ACHN (cell line): Measurements from ENCODE around the gene SH3RF1.
"Not testable (repeated sequence)": the region's sequence is repeated elsewhere in the genome, so short reads cannot be mapped to it uniquely, and the experiment has no call there.

Experiments used
- DNase-seq: peaks from one replicate; pipeline ENCODE4 v3.0.0-alpha.2; 2015
- in situ Hi-C: cut with HindIII; loops from 2 replicates; pipeline ENCODE4 v1.10.0; 2017; ENCODE audit warnings: low sequenced_read_pairs, low pct_ligation_motif_present, low pct_unique_long_range_greater_than_20kb

Gene SH3RF1

DNA sequence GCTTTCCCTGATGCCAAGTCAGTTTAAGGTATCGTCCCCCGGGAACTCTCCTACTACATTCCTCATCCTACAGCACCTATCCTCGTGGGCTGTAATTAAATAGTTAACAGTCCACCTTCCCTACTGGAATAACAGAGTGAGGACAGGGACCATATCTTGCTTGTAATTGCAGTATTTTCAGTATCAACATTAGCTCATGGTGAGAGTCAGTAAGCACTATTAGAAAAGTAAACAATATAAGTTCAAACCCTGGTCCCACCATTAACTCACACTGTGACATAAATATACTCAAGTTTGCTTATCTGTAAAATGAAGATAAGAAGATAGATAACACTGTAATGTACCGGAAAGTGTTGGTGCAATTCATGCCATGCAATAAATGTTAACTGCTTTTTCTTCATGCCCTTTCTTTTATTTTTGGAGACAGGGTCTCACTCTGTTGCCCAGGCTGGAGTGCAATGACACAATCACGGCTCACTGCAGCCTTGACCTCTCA is 61.3 kb downstream of the SH3RF1 start:
- DNase-seq: no peak
- in situ Hi-C loops: no loop called here

DNA sequence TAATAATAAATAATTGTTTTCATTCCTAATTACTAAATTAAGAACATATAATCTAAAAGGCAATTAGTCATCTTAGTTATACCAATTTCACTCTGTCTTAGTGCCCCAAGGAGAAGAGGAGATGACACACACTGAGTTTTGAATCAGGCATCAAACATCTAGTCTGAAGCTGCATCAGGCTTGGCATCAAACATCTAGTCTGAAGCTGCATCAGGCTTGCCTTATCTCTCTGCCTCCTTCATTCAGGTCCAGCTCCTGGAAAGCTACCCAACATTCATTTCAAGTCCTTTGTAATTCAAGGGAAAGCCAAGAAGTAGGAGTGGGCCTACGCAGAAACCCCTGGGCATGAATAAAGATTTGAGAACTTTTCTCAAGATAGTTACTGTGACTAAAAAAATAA is 62.2 kb downstream of the SH3RF1 start:
- DNase-seq: no peak
- in situ Hi-C loops: no loop called here

DNA sequence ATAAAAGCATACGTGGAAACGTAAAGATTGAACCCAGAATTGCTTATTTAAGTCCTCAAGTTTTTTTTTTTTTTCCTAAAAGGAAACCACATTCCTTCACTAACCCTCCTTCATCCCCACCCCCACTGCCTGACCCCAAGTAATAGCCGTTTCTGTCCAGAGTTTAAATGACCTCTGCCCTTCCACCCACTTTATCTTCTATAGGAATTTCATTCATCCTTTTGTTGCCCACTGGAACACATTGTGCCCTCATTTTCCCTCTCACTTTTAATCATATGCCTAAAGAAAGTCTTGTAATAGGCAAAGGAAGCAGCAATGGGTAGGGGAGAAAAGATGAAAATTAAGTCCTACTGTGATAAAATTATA is 62.7 kb downstream of the SH3RF1 start:
- in situ Hi-C loops: no loop called here

DNA sequence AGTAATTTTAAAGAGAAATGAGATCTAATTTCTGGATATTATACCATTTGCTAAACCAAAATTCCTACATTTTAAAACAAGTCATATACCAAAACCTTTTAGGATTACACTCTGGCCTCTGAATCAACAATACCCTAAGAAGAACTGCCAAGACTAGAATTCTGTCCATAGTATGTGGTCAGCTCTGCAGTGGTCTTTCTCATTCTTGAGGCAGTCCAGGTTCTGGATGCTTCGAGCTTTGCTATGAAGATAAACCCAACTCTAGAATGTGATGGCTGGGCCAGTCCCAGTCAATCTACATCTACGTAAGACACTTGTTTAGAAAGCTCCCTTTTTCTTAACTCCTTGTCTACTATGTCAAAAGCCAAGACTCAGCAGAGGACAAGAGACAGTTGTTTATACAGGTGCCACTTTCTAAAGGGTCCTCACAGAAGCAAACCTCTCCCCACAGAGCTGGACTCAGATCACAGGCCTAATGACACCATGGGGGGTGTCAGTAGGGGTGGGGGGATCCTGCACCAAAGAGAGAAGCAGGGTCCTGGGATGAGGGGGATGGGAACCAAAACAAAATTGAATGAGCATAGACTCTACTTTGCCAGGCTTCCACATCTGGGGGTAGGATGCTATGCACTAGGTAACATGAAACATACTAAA is 63.2 kb downstream of the SH3RF1 start:
- in situ Hi-C loops: no loop called here
- no peak for DNase-seq

More for the DNA sequence above, 62.7 kb downstream of the SH3RF1 start:
- DNase-seq: no peak

DNA sequence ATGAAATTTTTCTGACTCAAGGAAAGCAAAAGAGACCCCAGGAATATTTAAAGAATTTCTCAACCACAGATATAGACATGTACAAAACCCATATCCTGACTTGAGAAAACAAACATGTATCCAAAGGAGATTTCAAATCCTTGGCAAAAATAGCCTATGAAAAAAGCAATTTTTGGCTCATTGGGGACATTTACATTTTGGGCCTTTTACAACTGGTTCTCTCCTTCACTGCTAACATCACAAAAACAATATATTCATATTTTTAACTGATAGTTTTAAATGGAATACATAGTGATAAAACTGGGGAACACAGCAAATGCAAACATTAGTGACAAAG is 65.0 kb downstream of the SH3RF1 start:
- in situ Hi-C loops: no loop called here
- DNase-seq: no peak

DNA sequence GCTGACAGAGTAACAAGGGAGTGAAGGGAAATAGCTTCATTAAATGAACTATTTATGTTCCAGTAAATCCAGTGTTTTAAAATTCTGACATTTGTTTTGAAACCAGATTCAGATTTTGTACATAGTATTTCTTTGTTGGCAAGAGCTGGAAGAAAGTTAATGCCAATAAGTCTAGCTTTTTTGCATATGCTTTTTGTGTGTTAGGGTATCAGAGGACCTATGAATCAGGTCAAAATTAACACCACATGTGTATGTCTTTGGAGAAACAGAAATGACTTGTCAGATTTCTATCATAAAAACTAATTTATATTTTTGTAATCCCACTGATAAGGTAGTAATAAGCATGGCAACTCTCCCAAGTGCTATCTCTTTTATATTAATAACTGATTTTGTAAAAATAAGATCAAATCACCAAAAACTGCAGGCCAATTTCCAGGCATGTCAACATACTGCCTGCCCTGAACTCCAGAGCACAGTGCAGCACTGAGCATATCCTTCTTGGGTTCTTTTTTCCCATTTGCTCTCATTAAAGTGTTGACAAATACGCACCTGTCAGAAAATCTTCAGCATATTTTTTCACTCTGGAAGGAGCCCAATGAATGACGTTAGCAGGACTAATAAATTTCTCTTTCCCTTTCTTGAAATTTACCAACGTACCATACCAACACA is 65.5 kb downstream of the SH3RF1 start:
- no peak for DNase-seq

DNA sequence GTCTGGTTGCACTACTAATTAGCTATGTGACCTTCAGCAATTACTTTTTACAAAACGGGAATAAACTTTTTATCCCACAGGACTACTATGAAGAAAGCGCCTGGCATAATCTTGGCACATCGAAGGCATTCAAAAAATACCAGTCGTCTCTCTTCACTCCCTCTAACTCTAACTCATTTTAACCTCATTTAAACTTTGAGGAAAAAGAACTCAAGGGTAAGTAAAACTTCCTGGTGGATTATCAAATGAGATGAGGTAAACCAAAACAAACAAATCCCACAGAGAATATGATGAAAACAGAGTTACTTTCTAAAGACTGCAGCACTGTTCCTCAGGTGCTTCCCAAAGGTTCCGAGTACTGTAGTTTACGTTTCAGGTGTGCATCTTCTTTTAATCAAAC is 66.9 kb downstream of the SH3RF1 start:
- in situ Hi-C loops: no loop called here
- no peak for DNase-seq

More for the DNA sequence above, 65.5 kb downstream of the SH3RF1 start:
- in situ Hi-C loops: no loop called here

DNA sequence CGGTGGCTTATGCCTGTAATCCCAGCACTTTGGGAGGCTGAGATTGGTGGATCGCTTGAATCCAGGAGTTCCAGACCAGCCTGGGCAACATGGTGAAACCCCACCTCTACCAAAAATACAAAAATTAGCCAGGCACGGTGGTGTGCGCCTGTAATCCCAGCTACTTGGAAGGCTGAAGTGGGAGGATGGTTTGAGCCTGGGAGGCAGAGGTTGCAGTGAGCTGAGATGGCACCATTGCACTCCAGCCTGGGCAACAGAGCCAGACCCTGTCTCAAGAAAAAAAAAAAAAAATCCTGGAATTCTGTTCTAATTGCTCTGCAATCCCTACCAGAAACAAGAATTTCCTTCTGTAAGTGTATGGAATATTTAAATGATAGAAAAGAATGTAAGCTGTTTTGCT is 67.5 kb downstream of the SH3RF1 start:
- DNase-seq, in situ Hi-C loops: not testable (repeated sequence)

DNA sequence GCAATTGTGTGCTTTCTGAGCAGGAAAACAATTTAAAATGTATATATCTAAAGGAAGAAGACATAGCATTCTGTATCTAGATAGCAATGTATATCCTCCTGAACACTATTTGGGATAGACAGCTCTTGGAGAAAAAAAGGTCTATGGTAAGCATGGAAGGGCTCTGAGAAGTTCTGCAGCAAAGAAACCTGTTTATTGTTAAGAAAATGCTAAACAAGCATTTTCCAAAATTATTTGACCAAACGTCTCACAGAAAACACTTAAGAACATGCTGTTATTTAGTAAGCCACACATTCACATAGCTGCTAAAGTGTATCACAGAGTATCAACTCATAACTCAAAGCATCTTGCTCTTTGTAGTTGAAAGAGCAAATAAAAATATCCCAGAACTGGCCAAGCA is 67.9 kb downstream of the SH3RF1 start:
- in situ Hi-C loops: no loop called here
- no peak for DNase-seq

DNA sequence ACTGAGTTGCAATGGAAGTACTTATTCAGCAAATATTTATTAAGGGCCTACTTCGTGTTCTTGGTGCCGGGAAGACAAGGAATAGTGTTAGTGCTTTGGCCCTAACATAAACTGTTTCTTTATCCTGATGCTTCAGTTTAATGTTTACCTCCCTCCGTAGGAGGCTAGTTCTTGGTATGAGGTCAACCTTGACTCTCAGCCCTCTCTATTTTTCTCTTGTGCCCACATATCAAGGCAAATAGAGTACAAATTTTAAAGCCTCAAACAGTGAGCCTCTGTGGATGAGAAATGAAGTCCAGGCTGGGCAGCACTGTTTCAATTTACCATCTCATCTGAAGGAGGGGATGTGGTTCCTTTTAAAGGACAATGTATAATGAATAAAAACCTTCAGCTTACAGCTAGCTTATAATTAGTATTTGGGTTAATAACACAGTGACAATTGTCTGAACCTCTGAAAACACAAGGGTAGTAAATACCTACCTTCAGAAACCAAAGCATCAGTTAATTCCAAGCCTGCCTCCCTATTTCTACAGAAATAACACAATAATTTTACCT is 68.5 kb downstream of the SH3RF1 start:
- DNase-seq: peak; percentile 36
- in situ Hi-C loops: no loop called here

DNA sequence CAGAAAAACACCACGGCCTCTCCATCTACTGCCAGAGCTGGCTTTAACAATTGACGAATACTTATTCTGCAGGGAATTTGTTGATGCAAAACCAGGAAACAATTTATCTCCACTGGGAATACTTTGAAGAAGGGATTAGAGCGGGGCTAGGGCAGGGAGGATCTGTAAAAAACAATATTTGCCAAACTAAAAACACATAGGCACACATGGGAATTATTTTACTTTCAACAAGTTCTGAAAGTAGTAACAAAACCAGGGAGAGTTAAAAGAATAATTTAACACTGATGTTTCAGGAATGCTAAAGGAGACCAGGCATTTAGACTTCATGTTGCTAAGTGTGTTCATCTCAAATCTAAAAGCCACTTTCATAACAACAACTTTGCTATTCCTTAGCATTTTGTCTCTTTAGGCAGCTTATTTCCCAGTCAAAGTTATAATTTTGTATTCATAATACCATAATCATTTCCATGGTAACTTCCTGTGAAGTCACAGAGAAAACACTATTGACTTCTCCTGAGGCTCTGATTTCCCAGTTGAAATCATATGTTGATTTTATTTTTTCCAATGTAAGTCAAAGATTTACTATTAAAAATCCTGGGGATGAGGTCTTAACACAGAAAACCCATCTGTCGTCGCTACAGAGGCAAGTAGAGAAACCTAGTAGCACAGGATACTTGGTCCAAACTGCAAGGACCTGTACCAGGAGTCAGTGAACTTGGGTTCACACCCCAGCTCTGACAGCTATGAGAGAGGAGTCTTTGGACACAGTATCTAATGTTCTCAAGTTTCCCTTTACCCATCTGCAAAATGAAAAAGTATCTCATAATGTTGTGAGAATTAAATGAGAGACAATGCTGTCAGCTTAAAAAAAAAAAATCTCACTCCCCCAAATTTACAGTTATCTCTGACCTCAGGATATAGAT is 69.3 kb downstream of the SH3RF1 start:
- no peak for DNase-seq
- in situ Hi-C loops: no loop called here

DNA sequence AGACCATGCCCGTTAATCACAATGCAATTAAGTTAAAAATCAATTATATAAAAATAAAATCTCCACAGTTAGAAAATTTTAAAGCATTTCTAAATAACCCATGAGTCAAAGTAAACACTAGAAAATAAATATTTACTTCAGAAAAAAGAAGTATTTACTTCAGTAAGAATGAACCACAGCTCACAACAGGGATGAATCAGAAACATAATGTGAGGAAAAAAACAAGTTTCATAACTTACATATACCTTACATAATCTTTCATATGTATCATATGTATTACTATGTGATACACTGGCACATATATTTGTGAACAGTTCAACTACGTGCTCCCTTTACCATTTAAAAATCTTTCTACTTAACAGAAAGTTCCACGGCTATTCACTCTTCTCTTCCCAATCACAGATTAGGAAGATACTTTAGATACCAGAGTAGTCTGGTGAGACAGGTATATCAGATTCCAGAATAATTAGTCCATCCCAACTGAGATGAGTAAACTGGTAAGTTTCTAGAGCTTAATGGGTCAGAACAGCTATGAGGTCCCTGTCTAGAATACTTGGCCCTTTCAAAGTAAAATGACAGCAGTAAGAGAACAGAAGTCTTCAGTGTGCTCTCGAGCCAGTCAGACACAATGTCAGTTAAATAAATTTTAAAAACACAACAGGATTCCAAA is 70.3 kb downstream of the SH3RF1 start:
- DNase-seq: no peak
- in situ Hi-C loops: no loop called here

DNA sequence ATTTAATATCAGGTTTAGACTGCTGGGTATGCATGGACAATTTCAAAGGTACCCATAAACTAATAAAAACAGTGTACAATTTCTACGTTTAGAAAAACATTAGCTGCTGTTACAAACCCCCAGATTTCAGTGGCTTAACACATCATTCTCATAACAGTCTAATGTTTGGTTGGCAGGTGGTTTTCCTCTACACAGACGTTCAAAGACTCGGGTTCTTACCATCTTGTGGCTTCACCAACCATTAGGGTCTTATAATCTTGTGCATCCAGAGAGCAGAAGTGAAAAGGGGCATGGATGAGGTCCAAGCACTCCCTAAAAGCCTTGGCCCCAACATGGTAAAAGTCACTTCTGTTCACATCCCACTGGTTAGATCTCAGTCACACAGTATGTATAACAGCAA is 71.6 kb downstream of the SH3RF1 start:
- no peak for DNase-seq
- in situ Hi-C loops: no loop called here

DNA sequence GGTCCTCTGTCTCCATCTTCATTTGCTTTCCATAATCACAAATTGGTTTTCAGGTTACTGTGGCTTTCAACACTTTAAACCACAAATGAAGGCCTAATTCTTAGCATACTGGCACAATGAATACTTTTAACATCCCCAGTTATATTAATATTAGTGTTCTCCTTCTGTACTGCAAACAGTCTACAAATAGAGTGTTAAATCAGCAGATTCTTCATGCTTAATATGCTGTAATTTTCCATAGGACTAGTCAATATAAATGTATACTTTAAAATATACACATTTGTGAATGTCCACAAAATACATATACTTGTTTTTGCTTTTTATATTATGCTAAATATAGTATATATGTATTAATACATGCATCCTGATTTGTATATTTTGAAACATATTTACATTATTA is 72.6 kb downstream of the SH3RF1 start:
- DNase-seq: no peak
- in situ Hi-C loops: no loop called here

DNA sequence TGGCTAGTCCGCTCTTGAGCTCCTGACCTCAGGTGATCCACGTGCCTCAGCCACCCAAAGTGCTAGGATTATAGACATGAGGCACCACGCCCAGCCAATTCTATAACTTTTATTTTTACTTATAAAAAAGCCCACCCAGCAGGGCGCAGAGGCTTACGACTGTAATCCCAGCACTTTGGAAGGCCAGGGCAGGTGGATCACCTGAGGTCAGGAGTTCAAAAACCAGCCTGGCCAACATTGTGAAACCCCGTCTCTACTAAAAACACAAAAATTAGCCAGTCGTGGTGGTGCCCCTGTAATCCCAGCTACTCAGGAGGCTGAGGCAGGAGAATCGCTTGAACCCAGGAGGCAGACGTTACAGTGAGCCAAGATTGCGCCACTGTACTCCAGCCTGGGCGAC is 73.5 kb downstream of the SH3RF1 start:
- DNase-seq, in situ Hi-C loops: not testable (repeated sequence)

DNA sequence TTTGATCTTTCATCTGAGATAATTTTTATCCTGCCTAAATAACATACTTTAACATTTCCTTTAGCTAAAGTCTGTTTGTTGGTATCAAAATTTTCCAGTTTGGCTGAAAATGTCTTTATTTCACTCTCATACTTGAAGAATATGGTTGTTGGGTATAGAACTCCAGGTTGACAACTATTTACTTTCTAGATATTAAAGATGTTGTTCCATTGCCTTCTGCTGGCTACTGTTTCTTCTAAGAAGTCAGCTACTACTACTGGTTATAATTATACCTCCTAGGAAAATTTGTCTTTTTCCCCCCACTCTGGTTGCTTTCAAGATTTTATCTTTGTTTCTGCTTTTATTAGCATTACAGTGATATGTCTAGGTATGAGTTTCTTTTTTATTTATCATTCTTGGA is 75.7 kb downstream of the SH3RF1 start:
- no peak for DNase-seq
- in situ Hi-C loops: no loop called here

DNA sequence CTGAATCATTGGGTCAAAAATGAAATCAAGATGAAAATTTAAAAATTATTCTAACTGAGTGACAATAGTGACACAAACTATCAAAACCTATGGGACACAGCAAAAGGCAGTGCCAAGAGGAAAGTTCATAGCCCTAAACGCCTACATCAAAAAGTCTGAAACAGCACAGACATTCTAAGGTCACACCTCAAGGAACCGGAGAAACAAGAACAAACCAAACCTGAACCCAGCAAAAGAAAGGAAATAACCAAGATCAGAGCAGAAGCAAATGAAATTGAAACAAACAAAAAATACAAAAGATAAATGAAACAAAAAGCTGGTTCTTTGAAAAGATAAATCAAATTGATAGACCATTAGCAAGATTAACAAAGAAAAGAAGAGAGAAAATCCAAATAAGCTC is 80.8 kb downstream of the SH3RF1 start:
- in situ Hi-C loops, DNase-seq: not testable (repeated sequence)

DNA sequence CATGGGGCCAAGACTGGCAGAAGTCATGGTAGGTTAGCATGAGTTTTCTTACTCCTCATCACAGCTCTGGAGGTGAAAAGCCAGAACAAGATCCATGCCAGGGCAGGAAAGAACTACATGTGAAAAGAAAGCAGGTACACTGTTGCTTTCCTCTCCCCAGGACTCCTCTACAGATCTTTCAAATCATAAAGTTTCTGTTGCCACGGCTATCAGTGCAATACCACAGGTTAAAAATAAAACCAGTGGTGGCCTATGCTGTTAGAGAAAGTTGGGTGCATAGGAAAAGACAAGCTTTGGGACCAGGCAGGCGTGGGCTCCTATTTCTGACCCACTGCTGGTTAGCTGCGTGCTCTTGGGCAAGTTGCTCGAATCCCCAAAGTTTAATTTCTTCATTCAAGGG is 81.4 kb downstream of the SH3RF1 start:
- no peak for DNase-seq
- in situ Hi-C loops: no loop called here

DNA sequence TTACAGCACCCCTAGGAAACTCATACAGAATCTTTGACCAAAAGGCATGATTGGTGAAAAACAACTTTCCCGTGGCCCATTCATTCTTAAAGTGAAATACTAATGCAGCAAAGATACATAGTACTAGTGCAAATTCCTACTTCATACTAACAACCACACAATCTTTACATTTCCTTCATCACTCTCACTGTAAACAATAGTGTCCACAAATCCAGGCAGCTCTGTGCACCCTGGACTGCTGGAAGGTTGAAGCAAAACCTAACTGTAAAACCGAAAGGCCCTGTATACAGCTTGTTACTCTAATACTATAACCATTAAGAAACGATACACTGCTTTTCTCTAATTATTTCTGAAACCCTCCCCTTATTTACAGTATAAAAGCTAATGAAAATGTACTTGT is 82.6 kb downstream of the SH3RF1 start:
- in situ Hi-C loops: no loop called here
- no peak for DNase-seq
